CD4-positive, alpha-beta T cell treated with Interleukin-6 at 100 ng/mL for 8 hours (primary cell): ENCODE results near the gene SPINK4.

Experiments
- DNase-seq: peaks from one replicate; pipeline ENCODE4 v3.0.0-alpha.2; 2020; ENCODE audit warnings: mixed read lengths, low spot score

Gene SPINK4

DNA sequence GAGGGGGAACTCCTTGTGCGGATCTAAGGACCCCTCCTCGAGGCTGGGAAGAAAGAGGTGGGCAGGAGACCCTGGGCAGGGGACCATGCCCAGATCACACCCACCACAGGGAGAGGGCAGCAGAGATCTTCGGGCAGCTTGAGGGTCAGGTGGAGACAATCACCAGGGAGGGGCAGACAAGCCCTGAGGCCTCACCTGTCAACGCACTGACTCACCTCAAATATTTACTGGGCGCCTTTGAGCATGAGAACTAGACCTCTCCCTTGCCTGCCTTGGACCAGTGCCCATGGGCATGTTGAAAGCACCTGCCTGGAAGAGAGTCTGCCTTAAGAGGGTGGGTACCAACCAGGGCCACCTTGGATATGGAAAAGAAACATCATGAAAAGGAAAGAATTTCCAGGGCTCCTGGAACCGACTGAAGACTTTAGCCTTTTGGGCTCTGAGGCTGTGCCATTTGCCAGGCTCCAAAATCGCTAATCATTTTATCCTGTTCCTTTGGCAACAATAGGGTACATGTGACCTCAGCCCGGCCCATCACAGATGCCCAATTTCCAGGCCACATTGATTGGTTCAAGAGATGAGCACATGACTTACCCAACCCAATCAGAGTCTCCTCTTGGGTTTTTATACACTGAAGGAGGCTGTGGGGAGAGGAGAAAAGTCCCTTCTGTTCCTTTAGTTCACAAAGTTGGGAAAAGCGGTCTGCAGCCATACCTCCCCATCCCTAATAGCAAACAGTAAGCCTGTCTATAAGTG lies 10.4 kb upstream of the SPINK4 start:
- DNase-seq = no peak

DNA sequence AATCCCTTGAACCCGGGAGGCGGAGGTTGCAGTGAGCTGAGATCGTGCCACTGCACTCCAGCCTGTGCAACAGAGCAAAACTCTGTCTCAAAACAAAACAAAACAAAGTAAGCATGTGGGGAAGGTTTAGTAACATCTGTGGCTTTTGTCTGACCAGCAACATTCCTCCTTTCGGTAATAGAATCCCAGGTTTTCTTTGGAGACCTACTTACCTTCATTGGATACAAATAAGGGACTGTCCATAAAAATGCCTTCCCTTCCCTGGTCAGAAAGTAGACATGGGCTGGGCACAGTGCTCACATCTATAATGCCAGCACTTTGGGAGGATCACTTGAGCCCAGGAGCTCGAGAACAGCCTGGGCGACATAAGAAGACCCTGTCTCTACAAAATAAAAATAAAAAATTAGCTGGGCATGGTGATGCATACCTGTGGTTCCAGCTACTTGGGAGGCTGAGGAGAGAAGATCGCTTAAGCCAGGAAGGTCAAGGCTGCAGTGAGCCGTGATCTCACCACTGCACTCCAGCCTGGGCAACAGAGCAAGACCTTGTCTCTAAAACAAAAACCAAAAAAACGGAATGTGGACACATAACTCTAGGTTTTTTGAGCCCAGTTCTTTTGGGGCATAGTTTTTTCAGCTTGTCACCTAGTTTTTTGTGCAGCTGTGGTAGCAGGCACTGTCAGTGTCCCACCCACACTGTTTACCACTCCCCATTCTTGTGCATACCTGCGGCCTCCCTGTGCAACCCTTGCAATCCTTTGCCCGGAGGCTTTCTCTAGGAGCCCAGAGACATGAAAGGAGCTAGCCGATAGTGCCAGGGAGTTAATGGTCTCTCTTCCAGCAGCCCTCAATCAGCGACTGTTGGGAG lies 9.0 kb upstream of the SPINK4 start:
- no peak for DNase-seq

DNA sequence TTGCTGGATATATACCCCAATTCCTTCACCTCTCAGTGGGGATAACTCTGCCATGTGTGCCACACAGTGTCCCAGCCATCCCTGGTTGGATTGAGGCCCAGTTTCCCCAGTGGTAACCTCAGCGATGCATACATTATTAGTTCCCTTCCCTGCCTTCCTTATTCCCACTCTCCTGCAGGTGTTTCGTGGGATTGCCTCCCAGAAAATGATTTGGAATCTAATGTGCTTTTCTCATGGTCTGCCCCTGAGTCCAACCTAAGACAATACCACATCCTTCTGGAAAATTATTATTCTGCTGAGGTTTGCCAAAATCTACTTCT lies 8.4 kb upstream of the SPINK4 start:
- DNase-seq = no peak

DNA sequence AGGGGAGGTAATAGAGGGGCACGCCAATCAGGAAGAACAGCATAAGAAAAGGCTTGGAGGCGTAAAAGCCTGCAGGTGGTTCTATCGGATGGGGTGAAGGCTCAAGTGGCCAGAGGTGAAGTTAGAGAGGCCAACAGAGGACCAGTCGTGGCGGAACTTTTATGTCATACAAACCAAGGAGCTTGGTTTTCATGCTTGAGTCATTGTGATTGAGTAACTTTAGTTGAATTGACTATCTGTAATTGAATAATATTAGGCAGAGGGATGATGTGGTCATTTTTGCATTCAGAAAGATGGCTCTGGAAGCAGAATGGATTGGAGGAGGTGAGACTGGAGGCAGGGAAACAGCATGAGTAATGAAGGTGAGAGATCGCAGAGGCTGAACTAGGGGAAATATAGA lies 7.2 kb upstream of the SPINK4 start:
- DNase-seq = no peak

DNA sequence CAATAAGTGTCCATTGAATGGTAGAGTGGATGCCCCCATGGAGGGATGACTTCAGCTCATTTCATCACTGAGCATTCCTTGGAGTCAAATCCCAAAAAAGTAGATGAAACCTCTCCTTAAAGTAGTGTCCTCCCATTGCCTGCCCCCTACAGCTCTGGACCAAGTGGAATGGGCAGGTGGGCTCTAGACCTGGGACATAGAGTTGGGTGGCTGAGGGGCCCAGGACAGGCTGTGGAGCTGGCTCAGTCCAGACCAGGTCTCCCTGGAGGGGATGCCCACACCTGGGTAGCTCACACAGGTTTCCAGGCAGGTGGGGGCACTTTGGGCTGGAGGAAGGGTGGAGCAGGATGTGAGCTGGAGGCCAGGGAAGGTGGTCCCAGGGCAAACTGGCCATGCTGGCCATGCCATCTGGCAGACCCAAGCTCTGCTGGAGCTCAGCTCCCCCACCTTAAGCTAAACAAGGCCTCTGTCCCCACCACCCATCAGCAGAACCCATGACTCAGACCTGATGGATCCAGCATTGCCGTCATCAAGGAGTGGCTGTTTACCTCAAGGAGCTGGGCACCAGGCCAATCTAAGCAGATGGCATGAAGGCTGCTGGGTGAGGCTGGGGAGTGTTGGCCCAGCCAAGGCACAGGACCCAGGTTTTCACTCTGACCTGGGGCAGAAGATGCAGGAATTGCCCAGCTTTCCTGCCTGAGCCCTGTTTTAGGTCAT lies 6.2 kb upstream of the SPINK4 start:
- DNase-seq = no peak

DNA sequence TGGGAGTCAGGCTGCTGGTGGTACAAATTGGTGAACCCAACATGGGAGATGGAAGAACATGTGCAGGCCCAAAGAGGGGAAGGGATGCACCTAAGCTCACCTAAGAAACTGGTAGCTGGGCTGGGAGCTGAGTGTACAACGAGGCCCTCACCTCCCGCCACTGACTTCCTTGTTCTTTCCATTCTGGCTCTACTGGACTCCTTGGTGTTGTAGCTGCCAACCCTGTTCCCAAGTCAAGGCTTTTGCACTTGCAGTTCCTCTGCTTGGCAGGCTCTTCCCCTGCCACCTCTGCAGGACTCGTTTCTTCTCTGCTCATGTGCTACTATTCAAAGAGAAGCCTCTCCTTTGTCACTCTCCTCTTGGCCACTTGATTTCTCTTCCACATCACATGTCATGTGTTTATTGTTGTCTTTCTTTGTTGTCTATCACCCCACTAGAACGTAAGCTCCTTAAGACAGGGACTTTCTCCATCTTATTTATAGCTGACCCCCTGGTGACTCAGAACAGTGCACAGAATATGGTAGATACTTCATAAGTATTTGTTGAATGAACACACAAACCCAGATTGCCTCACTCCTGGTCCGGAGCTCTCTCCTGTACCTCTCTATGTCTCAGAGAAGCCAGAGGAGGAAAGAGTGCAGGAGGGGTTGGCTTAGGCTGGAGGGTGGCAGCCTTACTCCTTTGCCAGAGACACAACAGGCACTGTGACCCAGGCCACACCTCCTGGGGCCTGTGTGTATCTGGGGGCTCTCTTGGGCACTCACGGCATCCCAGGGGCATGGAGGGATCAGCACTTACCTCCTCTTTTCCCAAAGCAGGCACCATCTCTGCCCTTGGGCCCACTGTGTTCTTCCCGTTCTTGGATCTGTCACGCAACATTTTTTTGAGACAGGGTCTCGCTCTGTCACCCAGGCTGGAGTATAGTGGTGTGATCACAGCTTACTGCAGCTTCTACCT lies 5.2 kb upstream of the SPINK4 start:
- no peak for DNase-seq

DNA sequence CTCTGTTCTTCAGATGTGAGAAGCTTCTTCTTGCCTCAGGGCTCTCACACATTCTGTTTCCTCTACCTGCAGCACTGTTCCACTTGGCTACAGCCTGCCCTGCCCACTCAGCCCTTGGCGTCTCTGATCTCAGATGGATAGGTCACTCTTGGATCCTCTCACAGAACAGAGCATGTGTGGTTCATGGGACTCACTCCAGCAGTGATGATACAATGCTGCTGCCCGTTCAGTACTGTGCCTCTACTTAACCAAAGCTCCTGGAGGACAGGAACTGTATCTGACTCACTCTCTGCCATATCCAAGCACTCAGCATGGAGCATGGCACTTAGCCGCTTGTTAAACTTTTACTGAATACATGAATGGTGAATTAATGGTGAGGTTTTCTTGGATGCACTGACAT lies 3.4 kb upstream of the SPINK4 start:
- DNase-seq = no peak

DNA sequence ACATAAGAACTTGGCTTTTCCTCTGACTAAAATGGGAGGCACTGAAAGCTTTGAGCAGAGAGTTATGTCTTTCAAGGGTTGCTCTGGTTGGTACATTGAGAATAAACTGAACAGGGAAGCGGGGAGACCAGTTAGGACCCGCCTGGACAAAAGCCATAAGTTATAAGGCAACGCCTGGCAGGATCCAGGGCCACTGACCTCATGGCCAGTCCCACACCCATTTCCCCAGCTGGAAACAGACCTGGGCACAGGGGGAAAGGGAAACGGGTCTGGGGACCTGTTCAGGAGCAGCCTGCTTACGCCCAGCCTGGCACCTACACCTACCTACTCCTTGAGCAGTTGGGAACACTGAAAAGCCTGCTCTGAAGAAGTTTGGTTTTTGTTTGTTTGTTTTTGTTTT lies 1.3 kb downstream of the SPINK4 start:
- DNase-seq = no peak

DNA sequence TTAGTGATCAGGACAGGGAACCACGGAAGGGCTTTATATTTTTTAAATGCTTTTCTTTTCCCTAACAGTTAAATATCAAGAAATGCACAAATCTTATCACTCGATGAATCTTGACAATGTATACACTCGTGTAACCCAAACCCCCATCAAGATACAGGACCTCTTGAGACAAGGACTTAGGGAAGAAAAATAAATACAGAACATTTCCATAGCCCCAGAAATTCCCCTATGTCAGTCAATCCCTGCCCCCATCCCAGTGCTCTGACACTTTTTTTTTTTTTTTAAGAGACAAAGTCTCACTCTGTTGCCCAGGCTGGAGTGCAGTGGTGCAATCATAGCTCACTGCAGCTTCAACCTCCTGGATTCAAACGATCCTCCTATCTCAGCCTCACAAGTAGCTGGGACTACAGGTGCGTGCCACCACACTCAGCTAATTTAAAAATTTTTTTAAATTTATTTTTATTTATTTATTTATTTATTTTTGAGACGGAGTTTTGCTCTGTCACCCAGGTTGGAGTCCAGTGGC lies 2.7 kb downstream of the SPINK4 start:
- DNase-seq = no peak

DNA sequence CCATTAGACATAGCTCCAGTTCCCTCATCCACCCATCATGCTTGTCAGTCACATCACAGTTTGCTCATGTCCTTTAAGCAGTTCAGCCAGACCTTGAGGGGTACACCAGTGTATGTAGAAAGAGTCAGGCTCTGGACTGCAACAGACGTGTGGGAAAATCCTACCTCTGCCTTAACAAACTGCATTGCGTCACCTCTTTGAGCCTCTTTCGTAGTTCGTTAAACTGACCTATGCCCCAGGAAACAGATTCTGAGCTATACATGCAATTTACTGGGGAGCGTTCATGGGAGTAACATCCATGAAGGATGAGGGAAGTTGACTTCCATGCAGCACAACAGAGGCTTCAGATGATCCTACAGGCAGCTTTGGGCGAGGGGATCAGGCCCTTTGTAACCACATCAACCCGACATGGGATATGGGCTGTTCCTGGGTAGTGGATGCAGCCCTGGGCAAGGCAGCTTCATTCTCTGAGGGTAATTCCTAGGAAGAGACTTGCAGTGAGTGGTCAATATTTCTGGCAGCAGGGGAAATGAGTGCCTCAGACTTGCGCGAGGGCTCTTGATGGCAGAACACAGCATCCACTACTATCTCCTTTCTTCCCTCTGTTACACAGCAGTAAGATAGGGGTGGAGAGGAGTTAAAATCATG lies 4.3 kb downstream of the SPINK4 start:
- no peak for DNase-seq

DNA sequence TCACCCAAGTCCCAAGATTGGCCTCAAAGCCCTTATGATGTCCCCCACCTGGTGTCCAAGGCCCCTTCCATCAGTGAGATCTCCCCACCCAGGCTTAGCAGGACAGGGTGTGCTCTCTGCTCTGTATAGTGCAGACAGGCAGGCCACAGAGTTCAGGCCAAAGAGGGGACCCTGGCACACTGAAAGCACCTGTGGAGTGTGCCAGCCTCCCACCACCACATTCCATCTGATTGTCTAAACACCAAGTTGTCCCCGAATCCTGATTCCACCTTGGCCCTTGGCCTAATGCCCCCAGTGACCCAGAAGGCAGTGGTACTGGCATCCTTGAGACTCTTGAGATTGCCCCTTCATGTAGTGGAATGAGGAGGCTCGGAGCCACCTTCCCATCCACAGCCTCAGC lies 5.4 kb downstream of the SPINK4 start:
- no peak for DNase-seq

DNA sequence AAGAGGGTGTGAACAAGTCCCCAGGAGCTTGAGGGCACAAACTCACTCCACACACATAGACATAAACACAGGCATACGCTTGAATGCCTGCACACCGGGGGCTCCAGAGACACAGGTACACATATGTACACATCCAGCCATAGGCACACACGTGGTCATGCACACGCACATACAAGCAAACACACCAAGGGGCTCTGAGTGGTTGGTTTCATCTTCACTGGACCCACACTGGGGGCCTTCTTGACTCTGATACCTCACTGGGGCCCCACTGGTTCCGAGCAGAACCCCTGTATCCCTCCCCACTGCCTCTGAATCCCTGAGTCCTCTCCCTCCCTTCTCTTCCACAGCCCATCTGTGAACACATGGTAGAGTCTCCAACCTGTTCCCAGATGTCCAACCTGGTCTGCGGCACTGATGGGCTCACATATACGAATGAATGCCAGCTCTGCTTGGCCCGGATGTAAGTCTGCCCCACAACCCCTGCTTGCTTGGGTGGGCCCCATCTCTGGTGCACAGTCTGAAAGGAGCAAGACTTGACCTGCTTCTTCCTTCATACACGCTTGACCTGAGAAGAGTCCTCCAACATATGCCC lies 6.4 kb downstream of the SPINK4 start:
- no peak for DNase-seq

DNA sequence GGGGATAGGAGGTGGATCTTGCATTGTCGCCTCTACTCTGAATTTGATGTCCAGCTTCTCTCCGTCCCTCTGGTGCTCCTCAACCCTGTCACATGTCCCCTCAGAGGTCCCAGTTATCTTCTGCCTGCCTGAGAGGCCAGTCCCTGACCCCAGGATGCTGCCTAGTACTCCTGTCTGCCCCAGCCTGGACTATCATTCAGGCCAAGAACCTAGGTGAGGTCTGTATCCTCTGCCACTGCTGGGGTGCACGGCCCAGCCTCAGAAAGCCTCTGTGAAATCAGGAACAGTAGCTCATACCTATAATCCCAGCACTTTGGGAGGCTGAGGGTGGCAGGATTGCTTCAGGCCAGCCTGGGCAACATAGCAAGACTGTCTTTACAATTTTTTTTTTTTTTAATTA lies 8.6 kb downstream of the SPINK4 start:
- no peak for DNase-seq

DNA sequence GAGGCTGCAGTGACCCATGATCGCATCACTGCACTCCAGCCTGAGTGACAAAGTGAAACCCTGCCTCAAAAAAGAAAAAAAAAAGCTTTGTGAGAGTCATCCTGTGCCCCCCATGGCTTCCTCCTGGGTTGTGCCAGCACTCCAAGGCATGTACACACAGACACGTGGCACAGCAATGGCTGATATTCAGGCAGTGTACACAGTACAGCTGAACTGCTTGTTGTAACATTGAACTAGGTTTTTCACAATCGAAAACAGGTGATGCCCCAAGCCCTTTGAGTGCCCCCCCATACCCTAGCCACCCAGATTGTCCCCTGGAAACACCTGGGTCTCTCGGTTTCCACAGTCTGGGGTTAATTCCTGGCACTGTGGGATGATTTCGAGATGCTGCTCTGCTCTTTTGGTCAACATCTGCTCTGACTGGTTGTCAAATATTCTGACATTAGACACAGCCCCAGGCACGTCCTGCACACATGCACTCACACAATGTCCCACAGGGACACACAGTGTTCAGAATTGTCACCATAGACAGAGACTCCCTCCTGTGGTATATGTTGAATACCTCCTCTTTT lies 9.2 kb downstream of the SPINK4 start:
- DNase-seq = no peak

DNA sequence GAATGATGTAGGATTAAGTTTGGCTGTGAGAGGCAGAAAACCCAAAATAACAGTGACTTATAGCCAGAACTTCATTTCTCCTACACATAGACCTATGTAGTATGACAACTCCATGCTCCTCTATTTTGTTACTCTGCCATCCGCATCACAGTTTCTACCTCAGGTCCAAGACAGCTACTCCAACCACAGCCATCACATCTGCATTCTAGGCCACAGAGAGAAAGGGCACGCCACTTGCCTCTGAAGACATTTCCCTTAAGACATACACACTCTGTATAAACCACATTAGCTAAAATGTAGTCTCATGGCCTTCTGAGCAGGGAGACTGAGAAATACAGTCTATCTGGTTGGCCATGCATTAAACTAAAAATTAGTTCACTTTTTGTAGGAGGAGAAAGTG lies 10.0 kb downstream of the SPINK4 start:
- no peak for DNase-seq

DNA sequence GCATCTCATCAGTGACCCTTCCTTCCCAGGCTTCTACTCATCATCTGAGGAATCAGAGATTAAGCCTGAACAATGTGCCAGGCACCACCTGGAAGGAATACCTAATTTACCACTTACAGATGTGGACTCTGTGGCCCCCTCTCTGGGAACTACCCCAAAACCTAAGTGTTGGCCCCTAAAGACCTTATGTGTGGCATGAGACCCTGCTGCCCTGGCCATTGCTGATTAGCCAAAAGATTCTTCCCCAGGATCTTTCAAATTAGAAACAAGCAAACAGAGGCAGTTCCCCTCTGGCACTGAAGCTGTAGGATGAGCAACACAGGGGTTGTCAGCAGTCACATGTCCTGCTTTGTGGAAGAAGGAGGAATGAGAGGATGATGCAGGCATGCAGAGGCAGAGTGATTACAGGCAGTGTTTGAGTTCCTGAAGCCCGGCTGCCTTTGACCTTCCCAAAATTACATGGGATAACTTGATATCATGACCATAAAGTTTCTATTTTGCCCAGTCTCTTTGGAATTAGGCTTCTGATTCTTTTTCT lies 10.6 kb downstream of the SPINK4 start:
- no peak for DNase-seq

DNA sequence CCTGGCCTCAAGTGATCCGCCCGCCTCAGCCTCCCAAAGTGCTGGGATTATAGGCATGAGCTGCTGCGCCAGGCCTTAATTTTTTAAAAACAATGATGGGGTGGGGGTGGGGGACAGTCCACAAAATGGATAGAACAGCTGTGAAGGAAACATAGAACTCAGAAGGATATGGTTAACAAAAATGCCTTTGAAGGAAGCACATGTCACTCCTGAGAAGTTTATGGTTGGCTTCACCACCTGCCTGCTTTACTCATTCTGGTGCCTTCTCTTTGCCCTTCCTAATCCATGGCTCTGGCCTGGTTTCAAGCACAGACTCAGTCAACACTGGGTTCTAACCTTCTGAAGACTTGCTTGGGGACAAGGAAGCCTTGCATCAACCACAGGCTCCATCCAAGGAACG lies 14.2 kb downstream of the SPINK4 start:
- DNase-seq = no peak

DNA sequence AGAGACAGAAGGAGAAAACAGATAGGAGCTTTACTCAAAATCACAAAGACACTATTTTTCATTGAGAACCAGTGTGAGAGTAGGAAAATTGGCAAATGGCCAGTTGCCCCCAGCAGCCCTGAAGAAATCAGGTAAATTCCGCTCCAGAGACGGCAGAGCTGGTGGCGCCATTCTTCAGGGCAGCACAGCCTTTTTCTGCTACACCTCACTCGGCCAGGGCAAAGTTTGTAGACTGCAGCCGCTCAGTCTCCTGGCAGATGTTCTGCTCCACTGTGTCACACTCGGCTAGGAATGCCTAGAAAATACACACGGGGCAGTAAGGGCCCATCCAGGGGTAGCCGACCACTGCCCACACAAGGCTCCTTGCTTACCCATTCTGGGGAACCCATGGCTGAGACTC lies 15.0 kb downstream of the SPINK4 start:
- DNase-seq = no peak

DNA sequence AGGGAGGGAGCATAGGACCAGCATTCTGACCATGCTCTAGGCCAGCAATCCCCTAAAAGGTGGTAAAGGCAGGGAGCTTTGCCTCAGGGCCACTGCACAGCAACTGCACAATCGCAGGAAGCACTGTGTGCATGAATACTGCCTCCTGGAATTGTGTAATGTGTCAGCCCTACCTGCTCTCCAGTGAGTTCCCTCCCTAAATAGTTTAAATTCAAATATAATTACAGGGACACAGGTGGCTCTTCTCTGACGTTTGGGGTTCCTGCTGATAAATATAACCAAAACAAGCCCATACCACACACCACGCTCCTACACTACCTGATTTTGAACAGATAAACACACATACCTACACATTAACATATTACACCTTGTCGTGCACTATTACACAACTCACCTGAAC lies 15.5 kb downstream of the SPINK4 start:
- DNase-seq = no peak

DNA sequence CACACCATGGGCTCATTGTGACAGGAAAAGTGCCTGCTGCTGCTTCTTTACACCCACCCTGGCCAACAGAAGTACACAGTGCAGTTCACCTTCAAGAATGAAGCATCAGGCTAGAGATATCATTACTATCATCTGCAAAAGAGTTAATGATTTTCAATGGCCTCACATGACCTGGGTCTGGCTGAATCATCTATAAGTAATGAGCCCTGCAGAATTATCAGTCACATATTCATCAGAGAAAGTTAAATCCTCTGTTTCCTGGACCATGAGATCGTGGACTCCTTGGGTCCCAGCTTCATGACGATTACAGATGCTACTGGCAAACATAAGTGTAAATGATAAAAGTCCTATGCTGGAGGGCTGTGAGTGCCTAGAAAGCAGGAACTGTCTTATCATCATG lies 16.3 kb downstream of the SPINK4 start:
- DNase-seq = no peak
